Thyroid gland (tissue), 4 donors: Measurements from ENCODE around the gene SLCO2B1.

Experiments used
- CTCF ChIP-seq, 6 experiments: fragments of 200-600 bp in 3 of 6; fragments of 450-650 bp in 3 of 6; sonication (generic) in 3 of 6; IDR thresholded peaks; one replicate each; pipeline ENCODE4 v1.5.1; 2016 to 2019; ENCODE audit warnings: antibody characterized with exemption in 6 of 6, mild to moderate bottlenecking in 2 of 6, inconsistent platforms in 1 of 6, moderate library complexity in 1 of 6
- POLR2A ChIP-seq, 2 donors: fragments of 450-650 bp; IDR thresholded peaks; one replicate each; pipeline ENCODE4 v1.6.1; 2017; ENCODE audit warnings: antibody characterized with exemption in 2 of 2, mild to moderate bottlenecking in 2 of 2, moderate library complexity in 1 of 2

DNA sequence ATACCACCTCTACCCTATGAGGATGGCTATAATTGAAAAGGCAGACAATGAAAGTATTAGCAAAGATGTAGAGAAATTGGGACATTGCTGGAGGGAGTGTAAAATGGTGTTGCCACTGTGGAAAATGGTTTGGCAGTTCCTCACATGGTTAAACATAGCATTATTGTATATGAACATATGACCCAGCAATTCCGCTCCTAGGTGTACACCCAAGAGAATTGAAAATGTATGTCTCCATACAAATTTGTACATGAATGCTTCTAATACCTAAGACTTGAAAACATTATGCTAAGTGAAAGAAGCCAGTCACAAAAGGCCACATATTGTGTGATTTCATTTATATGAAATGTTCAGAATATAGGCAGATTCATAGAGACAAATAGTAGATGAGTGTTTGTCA, 10.0 kb downstream of the SLCO2B1 start:
- TF ChIP-seq CTCF (IDR thresholded peaks at IDR 0.05) = no peak
- no peak for TF ChIP-seq POLR2A (IDR thresholded peaks at IDR 0.05)
